Hepatocyte (in vitro differentiated cells): ENCODE data around the gene OBP2A. TPM values are rescaled to one million over a fixed set of nuclear protein-coding genes. Genes with fewer than 3 reads are reported as not detected.

ENCODE experiments used
- DNase-seq: peaks from one replicate; pipeline ENCODE4 v3.0.0-alpha.2; 2016; ENCODE audit warnings: low spot score
- H2AFZ ChIP-seq: fragments of 200-600 bp; sonication (generic); 2 replicates; pipeline ENCODE4 v1.6.0; 2016; ENCODE audit warnings: antibody characterized with exemption, mild to moderate bottlenecking
- H3K27ac ChIP-seq: fragments of 200-600 bp; sonication (generic); 2 replicates; pipeline ENCODE4 v1.5.1; 2016; ENCODE audit warnings: mild to moderate bottlenecking
- H3K27me3 ChIP-seq: fragments of 200-600 bp; sonication (generic); 2 replicates; pipeline ENCODE4 v1.6.1; 2016
- H3K36me3 ChIP-seq: fragments of 200-600 bp; sonication (generic); replicated peaks from 2 replicates; pipeline ENCODE4 v1.5.1; 2016; ENCODE audit warnings: low read depth; ENCODE audit not compliant: insufficient read depth
- H3K4me1 ChIP-seq: fragments of 200-600 bp; sonication (generic); 2 replicates; pipeline ENCODE4 v1.5.1; 2016; ENCODE audit warnings: mild to moderate bottlenecking, moderate library complexity; ENCODE audit not compliant: insufficient read depth
- H3K4me2 ChIP-seq: fragments of 200-600 bp; sonication (generic); 2 replicates; pipeline ENCODE4 v1.6.0; 2016
- H3K4me3 ChIP-seq: fragments of 200-600 bp; sonication (generic); 2 replicates; pipeline ENCODE4 v1.5.1; 2016; ENCODE audit warnings: mild to moderate bottlenecking
- H3K79me2 ChIP-seq: fragments of 200-600 bp; sonication (generic); 2 replicates; pipeline ENCODE4 v1.6.0; 2017; ENCODE audit warnings: mild to moderate bottlenecking
- H3K9me2 ChIP-seq: fragments of 200-600 bp; sonication (generic); replicated peaks from 2 replicates; pipeline ENCODE4 v1.6.0; 2017; ENCODE audit warnings: mild to moderate bottlenecking; ENCODE audit not compliant: insufficient read depth
- H3K9me3 ChIP-seq: fragments of 200-600 bp; sonication (generic); 2 replicates; pipeline ENCODE4 v1.5.1; 2016; ENCODE audit warnings: low read depth, mild to moderate bottlenecking
- H4K20me1 ChIP-seq: fragments of 200-600 bp; sonication (generic); 2 replicates; pipeline ENCODE4 v1.6.0; 2016; ENCODE audit warnings: mild to moderate bottlenecking; ENCODE audit not compliant: insufficient read depth, poor library complexity, severe bottlenecking
- EZH2 ChIP-seq: fragments of 200-600 bp; sonication (generic); IDR thresholded peaks from 2 replicates; pipeline ENCODE4 v1.6.1; 2016; ENCODE audit warnings: antibody characterized with exemption, mild to moderate bottlenecking, borderline replicate concordance
- EZH2phosphoT487 ChIP-seq: fragments of 200-600 bp; sonication (generic); IDR thresholded peaks from one replicate; pipeline ENCODE4 v1.6.1; 2018; ENCODE audit warnings: antibody characterized with exemption, mild to moderate bottlenecking, low read depth, moderate library complexity; ENCODE audit not compliant: unreplicated experiment, severe bottlenecking
- WGBS: methylation state at CpG from one replicate; pipeline ENCODE4 v1.1.6; 2016; ENCODE audit warnings: low lambda C conversion rate; ENCODE audit errors: missing lambda C conversion rate; 5-methylcytosine and 5-hydroxymethylcytosine counted together
- polyA plus RNA-seq: library from polyadenylated mRNA; unstranded; fragments of >200 nt; fragmentation: Nextera tagmentation; extraction: Ambion mirVana; gene quantifications from 2 replicates; pipeline ENCODE4 v1.2.1, GENCODE V29; 2016
- total RNA-seq: library from RNA; depleted of rRNA; stranded (reverse); fragments of >200 nt; gene quantifications from 2 replicates; pipeline ENCODE4 v1.2.3, GENCODE V29; 2014
- TF ChIP-seq, protein P1 (sequence below): fragments of 200-600 bp; sonication (generic); IDR thresholded peaks from 2 replicates; pipeline ENCODE4 v1.5.1; 2016; ENCODE audit warnings: antibody characterized with exemption, mild to moderate bottlenecking; ENCODE audit not compliant: poor library complexity

The OBP2A gene
- total and polyA plus RNA-seq, 2 experiments from 2014 or later = not detected

DNA sequence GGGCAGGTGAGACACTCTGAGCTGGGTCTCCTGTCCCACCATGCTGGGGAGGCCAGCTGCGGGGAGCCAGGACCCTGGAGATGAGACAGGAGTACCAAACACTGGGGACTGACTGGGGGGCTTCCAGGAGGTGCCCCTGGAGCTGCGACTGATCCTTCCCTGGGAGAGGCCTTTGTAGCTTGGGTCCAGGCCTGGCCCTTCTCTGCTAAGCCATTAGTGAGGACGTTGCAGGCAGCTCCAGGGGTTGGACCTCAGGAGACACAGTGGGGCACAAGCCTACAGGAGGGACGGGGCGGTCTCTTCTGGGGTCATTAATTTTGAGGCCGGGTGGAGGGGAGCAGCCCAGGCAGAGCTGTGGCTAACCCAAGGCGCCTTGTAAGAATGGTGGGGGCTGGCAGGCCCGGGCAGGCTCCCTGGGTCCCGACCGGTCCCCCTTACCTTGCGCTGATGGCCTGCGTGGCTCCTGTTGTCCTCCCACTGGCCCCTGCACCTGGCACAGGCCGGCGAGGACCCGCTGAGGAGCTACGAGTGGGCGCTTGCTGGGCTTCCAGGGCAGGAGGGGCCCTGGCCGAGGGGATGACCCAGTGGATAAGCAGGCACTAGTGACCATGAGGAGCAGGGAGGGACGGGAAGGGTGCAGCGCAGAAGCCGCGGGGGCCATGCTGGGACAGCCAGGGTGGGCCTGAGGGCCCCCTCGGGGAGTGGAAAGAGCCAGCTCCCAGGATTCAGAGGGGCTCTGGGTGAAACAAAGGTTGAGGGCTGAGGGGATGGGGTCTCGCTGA is 40.3 kb upstream of the OBP2A start:
- TF ChIP-seq, protein P1, sequence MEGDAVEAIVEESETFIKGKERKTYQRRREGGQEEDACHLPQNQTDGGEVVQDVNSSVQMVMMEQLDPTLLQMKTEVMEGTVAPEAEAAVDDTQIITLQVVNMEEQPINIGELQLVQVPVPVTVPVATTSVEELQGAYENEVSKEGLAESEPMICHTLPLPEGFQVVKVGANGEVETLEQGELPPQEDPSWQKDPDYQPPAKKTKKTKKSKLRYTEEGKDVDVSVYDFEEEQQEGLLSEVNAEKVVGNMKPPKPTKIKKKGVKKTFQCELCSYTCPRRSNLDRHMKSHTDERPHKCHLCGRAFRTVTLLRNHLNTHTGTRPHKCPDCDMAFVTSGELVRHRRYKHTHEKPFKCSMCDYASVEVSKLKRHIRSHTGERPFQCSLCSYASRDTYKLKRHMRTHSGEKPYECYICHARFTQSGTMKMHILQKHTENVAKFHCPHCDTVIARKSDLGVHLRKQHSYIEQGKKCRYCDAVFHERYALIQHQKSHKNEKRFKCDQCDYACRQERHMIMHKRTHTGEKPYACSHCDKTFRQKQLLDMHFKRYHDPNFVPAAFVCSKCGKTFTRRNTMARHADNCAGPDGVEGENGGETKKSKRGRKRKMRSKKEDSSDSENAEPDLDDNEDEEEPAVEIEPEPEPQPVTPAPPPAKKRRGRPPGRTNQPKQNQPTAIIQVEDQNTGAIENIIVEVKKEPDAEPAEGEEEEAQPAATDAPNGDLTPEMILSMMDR = no peak
- TF ChIP-seq EZH2 (no peak), EZH2phosphoT487 (no peak)
- no peaks in the 10 kb centered on the region for H3K9me2 ChIP-seq
- WGBS = 92% methylated on average over 21 of the region's 24 CpGs
- no peaks in the 10 kb centered on the region for H3K9me3 ChIP-seq
- H3K4me2 ChIP-seq = no peak overlapping the region
- no peak overlapping the region for H2AFZ ChIP-seq
- no peak overlapping the region for H3K27ac ChIP-seq
- H3K4me3 ChIP-seq = no peak overlapping the region
- peaks cover 5% of the 10 kb centered on the region for H4K20me1 ChIP-seq
- H3K4me1 ChIP-seq = peaks cover 7% of the 10 kb centered on the region
- H3K27me3 ChIP-seq = no peaks in the 10 kb centered on the region
- DNase-seq = no peak
- H3K36me3 ChIP-seq = no peaks in the 10 kb centered on the region
- H3K79me2 ChIP-seq = peaks cover 17% of the 10 kb centered on the region

DNA sequence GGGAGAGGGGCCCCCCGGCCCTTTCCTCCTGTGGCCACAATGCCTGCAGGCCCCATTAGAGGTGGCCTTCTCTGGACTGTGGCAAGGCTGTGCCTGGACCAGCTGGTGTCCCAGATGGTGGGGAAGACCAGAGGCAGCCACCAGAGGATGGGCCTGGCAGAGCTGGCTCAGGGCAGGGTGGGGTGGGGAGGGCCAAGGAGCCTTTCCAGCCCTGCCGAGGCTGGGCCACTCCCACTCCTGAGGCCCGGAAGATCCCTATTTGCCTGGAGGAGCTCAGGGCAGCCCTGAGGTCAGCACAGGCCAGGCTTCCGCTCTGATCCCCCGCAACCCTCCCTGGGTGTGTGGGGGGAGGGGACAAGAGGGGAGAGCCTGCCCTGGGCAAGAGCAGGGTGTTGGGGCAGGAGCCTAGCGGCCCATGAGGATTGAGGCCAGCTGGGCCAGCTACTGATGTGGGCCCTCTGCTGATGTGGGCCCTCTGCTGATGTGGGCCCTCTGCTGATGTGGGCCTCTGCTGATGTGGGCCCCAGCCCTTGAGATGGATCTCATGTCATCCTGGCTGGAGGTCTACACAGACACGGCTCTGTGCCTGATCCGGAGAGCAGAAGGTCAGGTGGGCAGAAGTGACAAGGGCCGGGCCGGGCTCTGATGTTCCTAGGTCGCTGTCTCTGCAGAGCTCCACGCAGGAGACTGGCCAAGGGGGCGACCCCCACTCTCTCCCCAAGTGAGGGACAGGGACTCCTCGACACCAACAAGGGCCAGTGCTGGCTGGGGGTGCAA is 39.4 kb upstream of the OBP2A start:
- H3K9me2 ChIP-seq = no peaks in the 10 kb centered on the region
- H4K20me1 ChIP-seq = peaks cover 3% of the 10 kb centered on the region
- no peak overlapping the region for H2AFZ ChIP-seq
- H3K4me3 ChIP-seq = no peak overlapping the region
- H3K4me1 ChIP-seq = peaks cover 3% of the 10 kb centered on the region
- 72% methylated on average over 13 of the region's 14 CpGs for WGBS
- H3K27me3 ChIP-seq = no peaks in the 10 kb centered on the region
- no peaks in the 10 kb centered on the region for H3K9me3 ChIP-seq
- no peak overlapping the region for H3K27ac ChIP-seq
- peaks cover 10% of the 10 kb centered on the region for H3K79me2 ChIP-seq
- TF ChIP-seq, protein P1 = no peak
- no peak for TF ChIP-seq EZH2phosphoT487
- no peak for TF ChIP-seq EZH2
- no peaks in the 10 kb centered on the region for H3K36me3 ChIP-seq
- no peak for DNase-seq
- H3K4me2 ChIP-seq = no peak overlapping the region

DNA sequence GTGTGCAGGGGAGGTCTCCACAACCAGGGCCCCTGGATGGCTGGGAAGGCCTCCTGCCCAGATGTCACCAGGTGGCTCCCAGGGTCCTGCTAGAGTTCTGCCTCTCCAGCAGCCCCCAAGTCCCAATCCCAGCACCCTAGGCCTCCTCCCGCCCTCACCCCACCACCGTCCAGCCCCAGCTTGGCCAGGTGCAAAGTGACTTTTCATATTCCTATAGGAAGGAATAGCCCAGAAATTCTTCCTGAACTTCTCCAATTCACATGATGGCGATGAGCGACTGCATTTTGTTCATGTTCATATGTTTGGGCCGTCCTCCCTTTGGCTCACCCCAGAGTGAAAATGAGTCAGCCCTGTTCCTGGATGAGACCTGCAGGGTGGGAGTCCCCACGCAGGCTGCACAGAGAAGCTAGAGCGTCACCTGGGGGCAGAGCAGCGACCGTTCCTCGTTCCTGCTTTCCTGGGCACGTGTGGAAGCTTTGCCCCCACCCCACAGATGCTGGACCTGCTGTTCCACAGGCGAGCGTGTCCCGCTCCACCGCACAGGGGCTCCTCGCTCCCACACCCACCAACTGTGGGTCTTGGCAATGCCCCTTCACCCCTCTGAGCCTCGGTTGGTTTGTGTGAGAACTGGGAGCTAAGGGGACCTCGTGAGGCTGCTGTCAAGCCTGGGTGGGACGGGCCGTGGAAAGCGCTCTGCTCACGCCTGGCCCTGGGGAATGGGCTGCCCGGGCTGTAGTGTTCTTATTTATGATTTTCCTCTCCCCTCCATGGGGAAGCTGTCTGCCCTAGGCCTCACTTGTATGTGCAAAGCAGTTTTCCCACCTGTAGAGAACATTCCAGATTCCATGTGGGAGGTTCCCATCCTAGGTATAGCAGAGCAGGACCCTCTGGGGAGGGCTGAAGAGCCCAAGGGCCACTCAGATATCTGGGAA is 38.6 kb upstream of the OBP2A start:
- Histone ChIP-seq H3K9me3 (no peaks in the 10 kb centered on the region), H3K4me2 (no peak overlapping the region), H4K20me1 (no peaks in the 10 kb centered on the region), H3K4me3 (no peak overlapping the region), H3K36me3 (no peaks in the 10 kb centered on the region), H2AFZ (no peak overlapping the region), H3K79me2 (peaks cover 1% of the 10 kb centered on the region), H3K9me2 (no peaks in the 10 kb centered on the region), H3K27me3 (no peaks in the 10 kb centered on the region), H3K27ac (no peak overlapping the region), H3K4me1 (no peaks in the 10 kb centered on the region)
- TF ChIP-seq EZH2 (no peak), EZH2phosphoT487 (no peak)
- TF ChIP-seq, protein P1 = no peak
- DNase-seq = no peak
- WGBS = 91% methylated on average over 23 of the region's 23 CpGs
